Loucy (cell line): ENCODE measurements around the gene DOCK8.

Experiments used
- CTCF ChIP-seq: fragments of 200-600 bp; sonication (generic); conservative IDR thresholded peaks from 2 replicates; pipeline ENCODE4 v1.5.1; 2014; ENCODE audit warnings: mild to moderate bottlenecking, antibody characterized with exemption, low read length
- EZH2phosphoT487 ChIP-seq: fragments of 200-600 bp; IDR thresholded peaks from 2 replicates; pipeline ENCODE4 v1.6.1; 2018; ENCODE audit warnings: antibody characterized with exemption, mild to moderate bottlenecking, moderate library complexity, borderline replicate concordance

DNA sequence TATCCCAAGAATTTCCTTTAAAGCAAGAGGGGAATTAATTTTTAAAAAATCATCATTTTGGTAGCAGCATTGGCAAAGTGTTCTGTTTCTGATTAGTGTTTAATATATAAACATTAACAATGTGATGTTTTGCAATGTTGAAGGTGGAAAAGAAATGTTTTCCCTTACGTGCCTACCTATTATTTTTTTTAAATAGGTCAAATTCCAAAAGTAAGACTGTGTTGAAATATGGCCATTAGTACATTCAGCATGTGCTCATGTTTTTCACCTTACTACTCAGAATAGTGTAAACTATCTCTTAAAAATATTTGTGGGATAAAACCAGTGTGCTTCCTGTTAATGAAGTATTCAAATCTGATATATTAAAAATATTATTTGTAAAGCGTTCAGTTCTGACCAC, 3.3 kb downstream of the DOCK8 start:
- TF ChIP-seq CTCF (no peak), EZH2phosphoT487 (no peak)
